GM19463 (cell line): ENCODE measurements around the gene ZNF280B.

ENCODE experiments used
- ATAC-seq: cut with Tn5 transposase; IDR thresholded peaks from one replicate; pipeline ENCODE4 v1.9.1; 2021; ENCODE audit warnings: mild to moderate bottlenecking, moderate library complexity; ENCODE audit not compliant: unreplicated experiment

ZNF280B gene

GRCh38 chr22:22508274-22509176, at the start of gene ZNF280B:
Gene ZNF280B (minus strand): TSS chr22:22508742. CDS start chr22:22489398, 19,344 bp downstream.
- ATAC-seq = peak; percentile 93

GRCh38 chr22:22556995-22557925, 48.7 kb upstream of the ZNF280B start:
- ATAC-seq = no peak

DNA sequence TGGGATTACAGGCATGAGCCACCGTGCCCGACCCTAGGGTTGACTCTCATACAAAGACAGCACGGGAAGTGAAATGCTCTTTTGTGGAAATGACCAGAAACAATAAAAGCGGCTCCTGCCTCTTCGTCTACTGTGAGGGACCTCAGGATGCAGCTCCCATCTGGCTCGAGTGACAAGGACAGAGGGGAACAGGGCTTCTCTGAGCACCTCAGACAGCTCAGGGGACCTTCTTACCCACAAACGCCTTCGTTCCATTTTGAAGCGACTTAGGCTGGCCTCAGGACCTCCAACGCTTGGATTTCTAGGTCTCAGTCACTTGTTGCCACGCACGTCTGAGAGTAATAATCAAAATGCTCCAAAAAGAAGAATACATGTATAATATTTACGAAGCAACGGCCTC, 48.0 kb upstream of the ZNF280B start:
- ATAC-seq = no peak

DNA sequence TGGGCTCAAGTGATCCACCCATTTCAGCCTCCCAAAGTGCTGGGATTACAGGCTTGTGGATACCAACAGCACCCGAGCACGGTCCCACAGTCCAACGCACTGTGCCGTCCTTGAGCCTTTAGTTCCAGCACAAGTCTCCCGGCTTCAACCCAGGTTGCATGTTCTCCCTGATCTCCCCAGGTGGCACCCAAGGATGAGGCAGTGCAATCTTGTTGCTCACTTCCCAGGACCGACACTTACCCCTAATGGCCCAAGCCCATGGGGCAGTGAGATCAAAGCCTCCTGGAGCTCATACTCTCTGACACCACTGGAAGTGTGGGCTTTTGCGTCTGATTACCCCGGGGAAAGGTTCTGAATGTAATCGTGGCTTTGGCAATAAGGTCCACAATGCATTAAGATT, 47.1 kb upstream of the ZNF280B start:
- ATAC-seq = no peak

GRCh38 chr22:22554587-22555284, 46.2 kb upstream of the ZNF280B start:
- no peak for ATAC-seq

DNA sequence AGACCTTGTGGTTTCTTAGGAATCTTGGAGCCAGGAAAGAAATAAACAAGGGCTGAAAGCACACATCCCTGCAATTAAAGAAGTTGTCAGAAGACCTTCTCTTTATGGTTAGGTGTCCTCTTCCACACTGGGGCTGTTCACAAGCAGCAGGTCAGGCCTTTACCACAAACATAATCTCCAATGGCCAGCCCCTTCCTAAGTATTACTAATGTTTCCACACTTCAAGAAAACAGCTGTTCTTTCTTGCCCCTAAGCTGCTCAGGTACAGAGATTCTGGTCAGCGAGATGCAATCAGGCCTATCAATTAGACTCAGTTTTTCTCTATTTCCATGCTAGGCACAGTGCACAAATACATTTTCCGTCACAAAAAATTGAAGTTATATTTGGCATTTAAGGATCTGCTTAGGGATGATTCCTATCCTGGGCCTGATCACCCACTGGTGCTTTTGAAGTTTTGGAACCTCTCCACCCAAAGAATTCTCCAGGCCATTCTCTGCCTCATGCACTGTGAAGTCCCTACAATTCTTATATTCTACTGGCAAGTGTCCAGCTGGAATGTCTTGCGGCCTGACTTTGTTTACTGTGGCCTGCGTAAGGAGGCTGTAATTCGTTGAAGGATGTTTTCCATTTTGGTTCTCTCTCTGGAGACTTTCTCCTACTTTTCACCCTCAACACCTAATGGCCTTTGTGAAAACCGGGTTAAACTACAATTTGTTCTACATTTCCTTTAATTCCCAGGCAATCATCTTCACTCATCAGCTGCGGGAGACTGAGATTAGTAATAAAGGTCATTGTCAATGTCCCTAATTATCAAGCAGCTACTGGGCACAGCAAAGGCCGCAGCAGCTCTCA, 45.4 kb upstream of the ZNF280B start:
- ATAC-seq = no peak

DNA sequence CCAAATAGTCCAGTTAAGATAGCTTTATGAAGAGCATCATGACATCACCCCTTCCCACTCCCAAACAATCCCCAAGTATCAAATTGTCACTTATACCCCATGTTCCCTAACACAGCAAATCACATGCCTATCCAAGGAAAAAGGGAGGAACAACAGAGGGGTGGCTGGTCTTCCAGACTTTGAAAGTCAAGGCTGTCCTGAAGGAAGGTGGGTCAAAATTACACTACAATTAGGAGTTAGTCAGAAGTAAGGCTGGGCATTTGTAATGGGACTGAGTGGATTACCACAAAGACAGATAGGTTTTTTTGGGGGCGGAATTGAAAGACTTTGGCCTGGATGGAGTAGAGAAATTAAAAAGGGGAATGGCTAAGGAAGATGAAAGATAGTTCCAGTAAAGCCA, 44.6 kb upstream of the ZNF280B start:
- ATAC-seq = no peak

- ATAC-seq = no peak
These were observed 44.1 kb upstream of the ZNF280B start for GRCh38 chr22:22552630-22553029.

- ATAC-seq = no peak
These were observed 42.4 kb upstream of the ZNF280B start for GRCh38 chr22:22550789-22551434.

DNA sequence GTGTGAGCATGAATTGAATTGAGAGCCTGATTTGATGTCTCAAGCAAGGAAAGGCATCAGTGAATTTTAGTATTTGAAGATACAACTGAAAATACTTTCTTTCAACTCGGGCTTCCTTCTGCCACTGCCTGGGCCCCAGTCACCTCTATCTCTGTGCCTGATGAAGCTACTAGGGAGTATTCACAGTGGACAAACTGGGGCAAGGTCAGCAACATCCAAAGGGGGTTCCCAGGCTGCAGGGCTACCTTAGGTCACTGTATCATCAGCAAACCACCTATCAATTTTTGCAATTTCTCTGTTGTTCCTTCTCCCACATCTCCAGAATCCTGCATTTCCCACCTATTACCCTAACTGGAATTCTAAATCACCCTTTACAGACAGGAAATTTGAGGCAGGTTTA, 40.4 kb upstream of the ZNF280B start:
- ATAC-seq = no peak

GRCh38 chr22:22548317-22548716, 39.8 kb upstream of the ZNF280B start:
- no peak for ATAC-seq

- no peak for ATAC-seq
These were observed 39.3 kb upstream of the ZNF280B start for GRCh38 chr22:22547692-22548300.

DNA sequence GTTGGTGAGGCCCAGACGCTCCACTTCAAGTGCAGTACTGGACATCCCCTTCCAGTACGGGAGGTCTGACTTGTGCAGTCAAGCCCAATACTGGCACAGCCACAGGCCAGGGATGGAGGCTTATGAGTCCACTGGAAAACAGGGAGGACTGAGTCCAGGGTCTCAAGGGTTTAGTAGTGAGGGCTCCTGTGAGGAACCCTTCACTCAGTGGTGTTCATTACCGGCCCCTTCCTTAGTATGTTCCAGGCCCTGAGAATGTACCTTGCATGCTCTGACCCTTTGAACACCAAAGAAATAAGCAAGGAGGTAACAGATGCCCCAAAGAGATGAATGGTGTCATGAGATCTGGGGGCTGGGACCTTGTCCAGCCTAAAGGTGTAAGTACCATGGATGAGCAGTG, 38.7 kb upstream of the ZNF280B start:
- no peak for ATAC-seq

DNA sequence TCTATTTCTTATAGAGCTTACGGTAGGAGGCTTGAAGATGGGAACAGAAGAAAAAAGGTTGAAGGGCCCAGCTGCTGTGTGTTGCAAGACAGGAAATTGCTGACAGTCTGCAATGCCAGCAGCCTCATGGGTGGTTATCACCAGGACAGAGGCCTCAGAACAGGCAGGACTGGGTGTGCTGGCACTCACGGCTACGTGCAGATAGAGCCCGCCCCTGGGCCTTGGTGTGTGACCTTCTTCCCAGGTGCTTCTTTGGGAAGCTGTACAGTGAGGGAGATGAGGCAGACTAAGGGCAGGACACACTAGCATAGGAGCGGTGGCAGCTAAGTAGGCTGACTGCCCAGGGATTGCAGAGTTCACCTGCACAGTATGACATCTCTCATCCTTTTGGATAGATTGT, 37.9 kb upstream of the ZNF280B start:
- ATAC-seq = no peak

DNA sequence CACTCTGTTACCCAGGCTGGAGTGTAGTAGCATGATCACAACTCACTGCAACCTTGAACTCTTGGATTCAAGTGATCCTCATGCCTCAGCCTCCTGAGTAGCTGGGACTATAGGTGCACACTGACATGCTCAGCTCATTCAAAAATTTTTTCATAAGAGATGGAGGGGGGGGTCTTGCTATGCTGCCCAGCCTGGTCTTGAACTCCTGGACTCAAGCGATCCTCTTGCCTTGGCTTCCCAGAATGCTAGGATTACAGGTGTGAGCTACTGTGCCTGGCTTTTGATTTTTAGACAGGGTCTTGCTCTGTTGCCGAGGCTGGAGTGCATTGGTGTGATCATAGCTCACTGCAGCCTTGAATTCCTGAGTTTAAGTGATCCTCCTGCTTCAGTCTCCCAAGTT, 36.5 kb upstream of the ZNF280B start:
- no peak for ATAC-seq

DNA sequence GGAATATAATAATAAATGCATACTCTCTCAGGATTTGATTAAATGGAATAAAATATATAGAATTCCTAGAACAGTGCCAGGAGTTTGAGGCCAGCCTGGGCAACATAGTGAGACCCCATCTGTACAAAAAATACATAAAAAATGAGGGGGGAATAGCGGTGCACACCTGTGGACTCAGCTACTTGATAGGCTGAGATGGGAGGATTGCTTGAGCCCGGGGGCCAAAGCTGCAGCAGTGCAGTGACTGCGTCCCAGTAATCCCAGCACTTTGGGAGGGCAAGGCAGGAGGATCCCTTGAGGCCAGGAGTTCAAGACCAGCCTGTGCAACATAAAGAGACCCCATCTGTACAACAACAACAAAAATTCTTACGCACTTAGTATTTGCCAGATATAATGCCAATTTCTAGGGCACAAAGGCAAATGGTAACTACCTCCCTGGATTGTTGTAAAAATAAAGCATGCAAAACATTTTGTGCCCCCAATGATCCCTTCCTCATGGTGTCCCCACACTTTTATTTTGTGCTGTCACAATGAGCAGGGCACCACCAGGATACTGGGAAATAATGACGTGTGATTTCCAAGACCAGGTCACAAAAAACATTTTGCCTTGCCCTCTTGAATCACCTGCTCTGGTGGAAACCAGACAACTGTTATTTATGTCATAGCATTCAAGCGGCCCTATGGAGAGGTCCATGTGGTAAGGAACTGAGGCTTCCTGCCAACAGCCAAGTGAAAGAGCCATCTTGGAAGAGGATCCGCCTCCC, 29.9 kb upstream of the ZNF280B start:
- ATAC-seq = no peak

GRCh38 chr22:22536916-22537315, 28.4 kb upstream of the ZNF280B start:
- ATAC-seq = no peak

GRCh38 chr22:22536515-22536914, 28.0 kb upstream of the ZNF280B start:
- no peak for ATAC-seq

DNA sequence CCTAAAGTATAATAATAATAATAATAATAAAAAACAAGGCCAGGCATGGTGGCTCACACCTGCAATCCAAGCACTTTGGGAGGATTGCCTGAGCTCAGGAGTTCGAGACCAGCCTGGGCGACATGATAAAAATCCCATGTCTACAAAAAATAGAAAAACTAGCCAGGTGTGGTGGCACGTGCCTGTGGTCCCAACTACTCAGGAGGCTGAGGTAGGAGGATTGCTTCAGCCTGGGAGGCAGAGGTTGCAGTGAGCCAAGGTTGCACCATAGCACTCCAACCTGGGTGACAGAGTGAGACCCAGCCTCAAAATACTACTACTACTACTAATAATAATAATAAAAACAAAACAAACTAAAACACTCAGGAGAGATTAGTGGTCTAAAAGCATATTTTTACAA, 27.1 kb upstream of the ZNF280B start:
- no peak for ATAC-seq
